ENCODE measurements around the gene TRMT61A.

Gene TRMT61A

DNA sequence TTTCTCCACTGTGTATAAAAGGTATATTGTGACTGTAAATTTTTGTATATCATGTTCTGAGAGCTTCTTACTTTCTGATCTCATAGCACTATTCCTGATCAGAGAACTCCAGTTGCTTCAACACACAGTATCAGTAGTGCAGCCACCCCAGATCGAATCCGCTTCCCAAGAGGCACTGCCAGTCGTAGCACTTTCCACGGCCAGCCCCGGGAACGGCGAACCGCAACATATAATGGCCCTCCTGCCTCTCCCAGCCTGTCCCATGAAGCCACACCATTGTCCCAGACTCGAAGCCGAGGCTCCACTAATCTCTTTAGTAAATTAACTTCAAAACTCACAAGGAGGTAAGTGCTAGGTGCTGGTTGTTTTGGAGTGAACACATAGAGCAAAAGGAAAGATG is 37.3 kb upstream of the TRMT61A start:
- no peak for DNase-seq (ENCODE audit: low read depth)
- H3K4me3 ChIP-seq (ENCODE audit: low read depth, low read length) = no peak overlapping the region
- TF ChIP-seq, protein P1, sequence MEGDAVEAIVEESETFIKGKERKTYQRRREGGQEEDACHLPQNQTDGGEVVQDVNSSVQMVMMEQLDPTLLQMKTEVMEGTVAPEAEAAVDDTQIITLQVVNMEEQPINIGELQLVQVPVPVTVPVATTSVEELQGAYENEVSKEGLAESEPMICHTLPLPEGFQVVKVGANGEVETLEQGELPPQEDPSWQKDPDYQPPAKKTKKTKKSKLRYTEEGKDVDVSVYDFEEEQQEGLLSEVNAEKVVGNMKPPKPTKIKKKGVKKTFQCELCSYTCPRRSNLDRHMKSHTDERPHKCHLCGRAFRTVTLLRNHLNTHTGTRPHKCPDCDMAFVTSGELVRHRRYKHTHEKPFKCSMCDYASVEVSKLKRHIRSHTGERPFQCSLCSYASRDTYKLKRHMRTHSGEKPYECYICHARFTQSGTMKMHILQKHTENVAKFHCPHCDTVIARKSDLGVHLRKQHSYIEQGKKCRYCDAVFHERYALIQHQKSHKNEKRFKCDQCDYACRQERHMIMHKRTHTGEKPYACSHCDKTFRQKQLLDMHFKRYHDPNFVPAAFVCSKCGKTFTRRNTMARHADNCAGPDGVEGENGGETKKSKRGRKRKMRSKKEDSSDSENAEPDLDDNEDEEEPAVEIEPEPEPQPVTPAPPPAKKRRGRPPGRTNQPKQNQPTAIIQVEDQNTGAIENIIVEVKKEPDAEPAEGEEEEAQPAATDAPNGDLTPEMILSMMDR (IDR thresholded peaks at IDR 0.05; ENCODE audit: low read depth, low read length, missing control alignments) = no peak

DNA sequence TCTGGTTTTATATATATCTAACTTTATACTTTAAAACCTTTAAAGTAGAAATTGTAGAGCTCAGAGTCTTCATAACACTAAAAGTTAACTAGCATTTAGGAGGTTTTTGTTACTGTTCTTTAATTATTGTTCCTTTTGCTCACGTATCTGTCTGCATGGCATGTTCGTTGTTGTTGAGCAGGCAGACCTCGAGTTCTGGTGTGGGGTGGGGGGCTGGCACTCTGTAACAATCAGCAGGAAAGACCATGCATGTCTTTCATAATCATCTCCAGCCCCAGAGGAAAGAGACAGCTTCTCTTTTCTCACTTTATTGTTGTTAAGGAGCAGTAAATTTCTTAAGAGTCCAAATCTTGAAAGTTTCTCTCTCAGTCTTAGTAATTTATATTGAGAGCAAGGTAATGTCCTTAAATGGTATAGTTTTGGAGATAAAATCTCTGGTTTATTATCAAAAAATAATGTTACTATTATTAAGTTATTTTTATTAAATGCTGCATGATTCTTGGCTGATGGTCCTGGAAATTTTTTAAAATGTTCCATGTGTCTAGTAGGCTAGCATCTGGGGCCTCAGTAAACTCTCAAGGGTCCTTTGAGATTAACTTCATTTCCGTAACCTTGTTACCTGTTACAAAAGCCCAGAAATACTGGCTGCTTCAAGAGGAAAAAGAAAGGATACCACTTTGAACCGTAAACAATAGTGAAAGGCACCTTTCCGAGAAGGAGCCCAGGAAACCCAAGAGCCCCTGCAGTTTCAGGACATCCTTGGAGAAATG is 36.7 kb upstream of the TRMT61A start:
- DNase-seq (ENCODE audit: low read depth) = no peak
- TF ChIP-seq, protein P1 (IDR thresholded peaks at IDR 0.05; ENCODE audit: low read depth, low read length, missing control alignments) = no peak
- H3K4me3 ChIP-seq (ENCODE audit: low read depth, low read length) = no peak overlapping the region

DNA sequence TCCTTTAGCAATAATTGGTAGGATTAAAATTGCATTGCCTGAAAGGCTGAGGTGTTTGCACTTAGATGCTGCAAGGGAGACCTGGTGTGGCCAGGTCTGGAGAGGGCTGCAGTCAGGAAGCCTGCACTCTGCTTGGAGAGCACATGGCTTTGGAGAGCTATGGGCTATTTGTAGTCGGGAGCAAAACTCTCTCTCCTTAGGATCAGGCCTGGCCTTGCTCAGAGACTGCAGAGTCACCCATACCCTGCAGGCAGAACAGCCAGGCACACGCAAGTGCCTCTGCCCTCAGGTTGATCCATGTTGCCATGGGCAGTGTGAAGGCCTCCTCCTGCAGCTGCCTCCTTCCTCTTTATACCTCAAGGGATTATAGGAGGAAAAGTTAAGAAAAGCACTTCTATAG is 33.1 kb upstream of the TRMT61A start:
- TF ChIP-seq, protein P1 (IDR thresholded peaks at IDR 0.05; ENCODE audit: low read depth, low read length, missing control alignments) = no peak
- DNase-seq (ENCODE audit: low read depth) = no peak
- H3K4me3 ChIP-seq (ENCODE audit: low read depth, low read length) = no peak overlapping the region

DNA sequence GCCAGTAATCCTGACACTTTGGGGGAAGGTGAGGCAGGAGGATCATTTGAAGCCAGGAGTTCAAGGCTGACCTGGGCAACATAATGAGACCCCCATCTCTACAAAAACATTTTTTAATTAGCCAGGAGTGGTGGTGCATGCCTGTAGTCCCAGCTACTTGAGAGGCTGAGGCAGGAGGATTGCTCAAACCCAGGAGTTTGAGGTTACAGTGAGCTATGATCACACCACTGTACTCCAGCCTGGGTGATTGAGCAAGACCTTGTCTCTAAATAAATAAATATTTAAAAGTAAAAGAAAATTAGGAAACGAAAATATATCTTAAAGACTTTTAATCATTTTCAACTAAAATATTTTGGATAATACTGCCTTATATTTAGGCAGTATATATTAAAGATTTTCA is 32.2 kb upstream of the TRMT61A start:
- no peak for DNase-seq (ENCODE audit: low read depth)
- H3K4me3 ChIP-seq (ENCODE audit: low read depth, low read length) = no peak overlapping the region
- TF ChIP-seq, protein P1 (IDR thresholded peaks at IDR 0.05; ENCODE audit: low read depth, low read length, missing control alignments) = no peak

DNA sequence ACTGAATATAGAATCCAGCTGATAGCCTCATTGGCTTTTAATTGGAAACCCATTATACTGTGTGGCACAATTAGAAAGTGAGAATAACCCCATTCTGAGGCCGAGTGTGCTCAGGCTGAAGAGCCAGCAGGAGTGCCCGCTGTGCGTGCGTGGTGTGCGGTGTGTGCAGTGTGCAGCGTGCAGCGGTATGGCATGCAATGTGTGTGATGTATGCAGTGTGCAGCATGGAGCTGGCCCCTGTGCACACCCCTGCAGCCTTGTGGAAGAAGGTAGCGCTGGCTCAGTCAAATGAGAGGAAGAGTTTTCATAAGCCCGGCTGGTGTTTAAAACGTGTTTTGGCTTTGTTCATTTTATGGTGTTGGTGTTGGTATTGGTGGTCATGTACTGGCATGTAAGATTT is 29.3 kb upstream of the TRMT61A start:
- no peak for DNase-seq (ENCODE audit: low read depth)
- TF ChIP-seq, protein P1 (IDR thresholded peaks at IDR 0.05; ENCODE audit: low read depth, low read length, missing control alignments) = no peak
- H3K4me3 ChIP-seq (ENCODE audit: low read depth, low read length) = no peak overlapping the region

DNA sequence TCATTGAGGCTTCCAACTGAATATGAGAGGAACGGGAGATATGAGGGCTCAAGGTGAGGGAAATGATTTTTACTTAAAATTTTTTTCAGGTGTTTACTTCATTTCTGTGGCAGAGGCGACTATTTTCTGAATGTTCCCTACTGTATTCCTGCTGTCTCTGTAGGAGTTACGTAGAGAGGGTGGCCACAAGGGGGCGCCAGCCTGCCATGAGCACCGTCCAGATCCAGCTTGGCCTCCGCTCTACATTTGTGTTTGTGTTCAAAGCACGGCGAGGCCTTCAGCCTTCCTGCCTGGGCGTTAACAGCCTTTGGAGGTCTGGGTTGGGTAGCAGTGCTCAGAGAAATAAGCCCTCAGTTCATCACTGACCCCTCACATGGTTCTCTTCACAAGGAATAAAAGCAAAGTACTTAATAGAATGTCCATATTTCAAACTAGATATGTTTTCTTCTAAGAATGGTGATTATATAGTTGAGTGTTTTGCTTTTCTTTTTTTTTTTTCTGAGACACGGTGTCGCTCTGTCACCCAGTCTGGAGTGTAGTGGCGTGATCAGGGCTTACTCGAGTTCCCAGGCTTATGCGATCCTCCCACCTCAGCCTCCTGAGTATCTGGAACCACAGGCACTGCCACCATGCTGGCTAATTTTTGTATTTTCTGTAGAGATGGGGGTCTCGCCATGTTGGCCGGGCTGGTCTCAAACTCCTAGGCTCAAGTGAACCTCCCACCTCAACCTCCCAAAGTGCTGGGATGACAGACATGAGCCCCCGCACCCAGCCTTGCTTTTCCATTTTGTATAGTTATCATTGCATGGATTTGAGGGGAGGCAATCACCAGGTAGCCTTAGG is 28.6 kb upstream of the TRMT61A start:
- TF ChIP-seq, protein P1 (IDR thresholded peaks at IDR 0.05; ENCODE audit: low read depth, low read length, missing control alignments) = peak; percentile 96
- no peak overlapping the region for H3K4me3 ChIP-seq (ENCODE audit: low read depth, low read length)
- DNase-seq (ENCODE audit: low read depth) = peak; percentile 25

Measured in GM12864 (cell line).